HG03442 (cell line): ENCODE data around the gene SNCA.
A peak's percentile ranks its signal among the peaks of the same experiment; 100 is the strongest.

Experiments
- ATAC-seq: cut with Tn5 transposase; IDR thresholded peaks from one replicate; pipeline ENCODE4 v1.9.1; 2021; ENCODE audit warnings: mild to moderate bottlenecking, moderate library complexity; ENCODE audit not compliant: unreplicated experiment

Gene SNCA

DNA sequence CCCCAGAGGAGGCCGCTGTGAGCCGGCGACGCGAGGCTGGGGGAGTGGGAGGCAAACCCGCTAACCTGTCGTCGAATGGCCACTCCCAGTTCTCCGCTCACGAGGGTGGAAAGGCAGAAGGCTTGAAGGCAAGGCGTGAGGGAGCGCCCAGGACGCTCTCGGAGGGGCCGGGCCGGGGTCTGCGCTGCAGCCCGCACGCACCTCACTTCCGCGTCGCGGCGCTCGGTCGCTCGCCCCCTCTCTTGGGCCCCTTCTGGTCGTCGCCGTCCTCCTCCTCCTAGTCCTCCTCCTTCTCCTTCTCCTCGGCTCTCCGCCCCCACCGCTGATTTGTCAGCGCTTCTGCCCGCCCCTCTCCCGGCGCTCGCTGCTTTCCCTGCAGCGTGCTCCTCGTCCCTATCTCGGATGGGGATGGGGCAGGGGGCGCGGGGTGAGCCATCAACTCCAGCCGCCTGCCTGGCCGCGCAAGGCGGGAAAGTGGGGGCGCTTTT is at the start of gene SNCA:
TSS of gene SNCA (minus strand) at position 265 of the 488 bp plus-strand sequence. CDS start 1,494 bp downstream, outside the sequence.
- no peak for ATAC-seq

DNA sequence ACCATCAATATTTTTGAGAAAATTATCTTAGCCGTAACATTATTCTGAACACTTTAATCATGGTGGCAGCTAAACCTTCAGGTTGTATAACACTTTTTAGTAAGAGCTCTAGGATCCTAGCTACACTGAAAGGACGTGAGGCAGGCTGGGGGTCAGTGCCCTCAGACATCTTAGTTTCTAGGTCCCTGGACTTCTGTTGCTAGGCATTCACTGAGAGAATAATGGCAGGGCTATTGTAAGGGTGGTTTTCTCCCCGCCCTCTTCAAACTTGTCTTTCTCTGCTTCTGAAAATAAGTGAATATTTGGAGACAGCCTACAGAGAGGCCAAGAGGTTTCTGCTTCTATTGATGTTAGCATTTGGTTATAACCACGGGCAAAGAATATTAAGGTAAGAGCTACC is 42.3 kb upstream of the SNCA start:
- ATAC-seq, result no peak

DNA sequence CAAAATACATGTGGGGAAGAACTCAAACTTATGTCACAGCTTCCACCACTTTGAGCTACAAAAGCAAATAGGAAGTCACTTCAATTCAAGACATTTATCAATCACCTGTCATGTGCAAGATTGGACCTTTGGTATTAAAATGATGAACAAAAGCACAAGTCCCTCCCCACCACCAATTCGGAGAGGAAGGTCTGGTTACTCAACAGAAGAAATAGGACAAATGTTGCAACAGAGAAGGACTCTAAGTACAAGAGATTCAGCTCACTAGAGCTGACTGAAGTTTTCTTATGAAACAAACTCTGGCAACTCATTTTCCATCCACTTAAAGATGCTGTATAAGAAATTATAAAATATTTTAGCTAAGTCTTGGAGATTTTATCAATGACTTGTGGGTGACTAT is 41.6 kb upstream of the SNCA start:
- no peak for ATAC-seq

GRCh38 chr4:89876548-89876947 is 39.6 kb upstream of the SNCA start:
- ATAC-seq, result no peak

- ATAC-seq, result no peak
Observed at GRCh38 chr4:89871211-89871610, 34.2 kb upstream of the SNCA start.

GRCh38 chr4:89868999-89869589 is 32.1 kb upstream of the SNCA start:
- ATAC-seq, result no peak

DNA sequence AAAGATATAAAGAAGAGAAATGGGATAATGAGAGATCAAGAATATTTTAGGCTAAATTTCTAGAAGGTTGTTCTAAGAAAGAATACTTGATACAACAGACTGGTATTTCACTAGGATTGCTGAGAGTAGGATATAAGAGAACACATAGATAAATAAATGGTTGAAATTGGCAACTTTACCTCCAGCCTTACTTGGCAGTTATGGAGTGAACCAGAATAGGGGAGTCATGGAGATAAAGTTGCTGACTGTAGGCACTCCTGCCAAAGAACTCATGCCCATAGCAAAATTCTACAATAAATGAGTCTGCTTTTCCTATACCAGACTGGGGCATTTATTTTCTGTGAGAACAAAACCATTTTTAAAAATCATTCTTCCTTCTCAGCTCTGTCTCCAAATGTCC is 31.3 kb upstream of the SNCA start:
- ATAC-seq, result no peak

DNA sequence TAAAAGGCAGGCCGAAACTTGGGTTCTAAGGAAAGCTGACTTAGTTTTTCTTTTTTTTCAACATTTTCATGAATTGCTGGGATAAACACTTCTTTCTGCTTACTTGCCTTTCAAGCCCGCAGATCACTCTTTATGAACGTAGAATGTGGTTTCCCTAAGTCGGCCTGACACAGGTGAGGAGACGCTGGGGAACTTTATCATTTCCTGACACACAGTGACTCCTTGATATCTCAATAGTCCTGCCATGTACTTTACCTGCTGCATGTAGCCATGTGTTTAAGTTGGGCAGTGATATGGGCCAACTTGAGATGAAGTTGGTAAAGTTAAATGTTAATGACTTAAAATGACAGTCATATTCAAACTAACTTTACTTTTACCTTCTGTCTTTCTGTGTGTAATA is 26.6 kb upstream of the SNCA start:
- no peak for ATAC-seq

GRCh38 chr4:89860971-89861370 is 24.0 kb upstream of the SNCA start:
- ATAC-seq, result no peak

GRCh38 chr4:89855236-89855635 is 18.3 kb upstream of the SNCA start:
- ATAC-seq, result no peak

GRCh38 chr4:89847571-89848325 is 10.8 kb upstream of the SNCA start:
- ATAC-seq, result no peak

- ATAC-seq, result no peak
Observed at GRCh38 chr4:89839558-89839957, 2.6 kb upstream of the SNCA start.

DNA sequence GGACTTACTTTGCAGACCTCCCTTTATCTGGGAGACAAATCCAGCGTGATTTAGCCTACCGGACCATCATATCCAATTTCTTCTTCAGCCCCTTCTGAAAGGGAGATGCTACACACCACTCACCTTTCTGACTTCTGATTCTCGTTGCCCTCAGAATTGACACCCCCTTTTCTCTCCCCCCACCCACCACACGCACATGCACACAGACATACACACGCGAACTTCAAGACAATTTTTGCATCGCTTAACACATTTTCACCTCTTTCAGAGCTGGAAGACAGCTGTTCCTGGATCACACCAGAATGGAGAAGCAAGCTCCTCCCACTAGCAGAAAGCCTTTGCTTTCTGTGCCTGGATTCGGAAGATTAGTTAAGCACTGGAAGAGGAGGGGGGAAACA is 1.0 kb upstream of the SNCA start:
- no peak for ATAC-seq

GRCh38 chr4:89837385-89837992 is 528 bp upstream of the SNCA start:
- ATAC-seq, result no peak

GRCh38 chr4:89836031-89836745 is 773 bp downstream of the SNCA start:
- ATAC-seq, result no peak

DNA sequence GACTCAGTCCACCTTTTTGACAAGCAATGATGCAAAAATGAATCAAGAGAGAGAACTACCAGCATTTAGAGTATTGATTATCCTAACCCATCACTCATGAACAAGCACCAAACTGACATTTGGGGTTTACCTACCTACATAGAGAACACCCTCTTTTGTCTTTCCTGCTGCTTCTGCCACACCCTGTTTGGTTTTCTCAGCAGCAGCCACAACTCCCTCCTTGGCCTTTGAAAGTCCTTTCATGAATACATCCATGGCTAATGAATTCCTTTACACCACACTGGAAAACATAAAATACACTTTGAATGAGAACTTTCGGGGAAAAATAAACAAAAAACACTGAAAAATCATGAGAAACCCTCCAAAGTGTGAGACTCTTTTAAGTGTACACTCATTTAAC is 1.5 kb downstream of the SNCA start:
- ATAC-seq, result no peak

DNA sequence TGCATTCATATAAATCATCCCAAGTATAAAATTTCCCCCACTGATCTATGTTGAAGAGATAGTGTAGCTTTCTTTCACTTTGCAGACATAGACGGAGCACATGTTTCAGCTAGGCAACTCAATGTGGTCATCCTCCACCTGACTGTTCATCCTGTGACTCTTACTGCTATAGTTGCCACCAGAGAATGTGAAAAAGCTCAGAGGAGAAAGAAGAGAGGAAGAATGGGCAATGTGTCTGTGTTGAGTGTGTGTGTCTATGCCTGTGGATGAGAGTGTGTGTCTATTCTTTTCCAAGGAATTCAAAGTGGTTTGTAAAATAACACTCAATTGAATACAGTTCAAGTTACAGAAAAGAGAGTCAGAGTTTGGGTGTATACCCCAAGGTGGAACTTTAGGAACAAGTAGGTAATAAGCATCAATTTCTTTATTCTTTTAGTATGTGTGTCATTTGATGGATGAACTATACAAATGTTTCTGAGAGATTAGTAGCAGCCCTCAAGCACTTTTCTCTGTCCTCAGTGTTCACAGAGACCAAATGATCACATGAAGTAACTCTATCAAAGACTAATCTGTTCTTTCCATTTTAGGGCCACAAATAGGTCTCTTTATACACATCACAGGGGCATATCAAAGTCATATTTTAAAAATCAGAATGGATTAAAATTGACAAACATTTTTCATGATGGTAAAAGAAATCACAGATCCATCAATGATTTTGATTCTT is 2.3 kb downstream of the SNCA start:
- no peak for ATAC-seq

- ATAC-seq, result peak; percentile 93
Observed at GRCh38 chr4:89829470-89830138, 7.4 kb downstream of the SNCA start.

DNA sequence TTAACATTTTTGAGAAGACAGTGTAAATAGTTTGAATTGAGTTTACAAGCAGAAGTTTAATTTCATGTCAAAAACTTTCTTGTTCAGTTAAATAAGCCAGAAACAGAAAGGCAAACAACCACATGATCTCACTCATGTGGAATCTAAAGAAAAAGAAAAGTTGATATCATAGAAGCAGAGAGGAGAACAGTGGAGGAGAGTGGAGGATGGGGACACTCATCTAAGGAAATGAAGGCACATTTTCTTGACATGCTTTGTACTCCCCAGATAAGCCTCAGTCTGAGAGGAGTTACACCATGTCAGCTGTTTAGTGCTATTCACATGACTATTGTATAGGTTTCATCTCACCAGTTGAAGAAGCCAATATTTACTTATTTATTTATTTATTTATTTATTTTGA is 13.5 kb downstream of the SNCA start:
- no peak for ATAC-seq

- ATAC-seq, result no peak
Observed at GRCh38 chr4:89821612-89822011, 15.3 kb downstream of the SNCA start.
